DMS79 (cell line): ENCODE results near the gene S100A13.
"Not testable (repeated sequence)": the region's sequence is repeated elsewhere in the genome, so short reads cannot be mapped to it uniquely, and the experiment has no call there.

Experiments used
- DNase-seq: peaks from one replicate; lab custom pipeline; 2025; lab: John Stamatoyannopoulos, UW

Gene S100A13

GRCh38 chr1:153626904-153627714 lies at the start of gene S100A13:
Gene S100A13 (minus strand): TSS chr1:153627505. CDS start chr1:153626472, 1,033 bp downstream.
- DNase-seq: peak; percentile 96

GRCh38 chr1:153673511-153673910 lies 46.2 kb upstream of the S100A13 start:
- no peak for DNase-seq

GRCh38 chr1:153671628-153672353 lies 44.5 kb upstream of the S100A13 start:
- not testable (repeated sequence) for DNase-seq

- peak; percentile 99 for DNase-seq
Measured at GRCh38 chr1:153670859-153671627, 43.7 kb upstream of the S100A13 start, which contains the start of gene ILF2. Gene ILF2 (minus strand): TSS chr1:153670993. CDS start chr1:153670922, 71 bp downstream.

- no peak for DNase-seq
Measured at GRCh38 chr1:153670257-153670858, 43.1 kb upstream of the S100A13 start.

- no peak for DNase-seq
Measured at GRCh38 chr1:153669606-153670005, 42.3 kb upstream of the S100A13 start.

GRCh38 chr1:153668672-153669071 lies 41.4 kb upstream of the S100A13 start:
- not testable (repeated sequence) for DNase-seq

- no peak for DNase-seq
Measured at GRCh38 chr1:153667439-153667838, 40.1 kb upstream of the S100A13 start.

GRCh38 chr1:153663211-153663610 lies 35.9 kb upstream of the S100A13 start:
- no peak for DNase-seq

GRCh38 chr1:153662269-153662668 lies 35.0 kb upstream of the S100A13 start:
- DNase-seq: no peak

GRCh38 chr1:153661111-153661708 lies 33.9 kb upstream of the S100A13 start:
- DNase-seq: no peak

GRCh38 chr1:153659656-153660055 lies 32.4 kb upstream of the S100A13 start:
- DNase-seq: no peak

- DNase-seq: no peak
Measured at GRCh38 chr1:153659175-153659534, 31.9 kb upstream of the S100A13 start.

- DNase-seq: peak; percentile 71
Measured at GRCh38 chr1:153658400-153659174, 31.3 kb upstream of the S100A13 start, which contains the start of gene SNAPIN. Gene SNAPIN (plus strand): TSS chr1:153658703. CDS start chr1:153658744, 41 bp downstream.

- no peak for DNase-seq
Measured at GRCh38 chr1:153655333-153655732, 28.0 kb upstream of the S100A13 start.

GRCh38 chr1:153652805-153653500 lies 25.6 kb upstream of the S100A13 start:
- DNase-seq: no peak

GRCh38 chr1:153651771-153652170 lies 24.5 kb upstream of the S100A13 start:
- DNase-seq: no peak

- DNase-seq: no peak
Measured at GRCh38 chr1:153649863-153650235, 22.5 kb upstream of the S100A13 start.

- DNase-seq: no peak
Measured at GRCh38 chr1:153649137-153649862, 22.0 kb upstream of the S100A13 start.
